Brain microvascular endothelial cell (primary cell): ENCODE results near the gene SCLT1.
A peak's percentile ranks its signal among the peaks of the same experiment; 100 is the strongest.

Experiments used
- DNase-seq: peaks from one replicate; pipeline ENCODE4 v3.0.0-alpha.2; 2020
- H3K27ac ChIP-seq: fragments of 250-450 bp; sonication (Bioruptor Pico); 2 replicates; pipeline ENCODE4 v1.5.1; 2020; ENCODE audit warnings: mild to moderate bottlenecking, moderate library complexity
- H3K27me3 ChIP-seq: fragments of 250-450 bp; sonication (Bioruptor Pico); replicated peaks from 2 replicates; pipeline ENCODE4 v1.5.1; 2020; ENCODE audit warnings: mild to moderate bottlenecking
- H3K36me3 ChIP-seq: fragments of 250-450 bp; sonication (Bioruptor Pico); replicated peaks from 2 replicates; pipeline ENCODE4 v1.5.1; 2020; ENCODE audit warnings: mild to moderate bottlenecking
- H3K4me3 ChIP-seq: 2 replicates; pipeline ENCODE4 v1.5.1; 2011; ENCODE audit warnings: low read depth, mild to moderate bottlenecking, control low read depth, low read length, moderate library complexity
- in situ Hi-C: cut with HindIII; loops from 2 replicates; pipeline ENCODE4 v1.10.0; 2017; ENCODE audit warnings: low sequenced_read_pairs, low pct_ligation_motif_present
- TF ChIP-seq, protein P1 (sequence below): IDR thresholded peaks from 2 replicates; pipeline ENCODE4 v1.5.1; 2011; ENCODE audit warnings: low read depth, mild to moderate bottlenecking, moderate library complexity, low read length, control low read depth, inconsistent platforms; ENCODE audit errors: missing control alignments

The SCLT1 gene

DNA sequence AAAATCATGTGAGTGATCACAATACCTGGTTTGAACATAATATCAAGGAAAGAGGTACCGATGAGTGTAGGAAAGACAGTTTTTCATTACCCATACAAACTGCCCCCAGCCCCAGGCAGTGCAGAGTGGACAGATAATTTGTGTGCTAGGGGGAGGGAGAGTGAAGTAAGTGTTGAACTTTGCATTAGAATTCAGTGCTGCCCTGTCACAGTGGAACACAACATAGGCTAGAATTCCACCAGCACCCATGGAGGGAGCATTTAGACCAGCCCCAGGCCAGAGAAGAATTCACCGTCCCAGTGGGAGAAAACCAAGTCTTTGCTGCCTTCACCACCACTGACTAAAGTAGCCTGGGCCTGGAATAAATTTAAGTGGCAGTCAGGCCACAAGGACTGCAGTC is 107.3 kb downstream of the SCLT1 start:
- Histone ChIP-seq H3K4me3 (no peak overlapping the region), H3K27me3 (no peaks in the 10 kb centered on the region), H3K36me3 (no peaks in the 10 kb centered on the region), H3K27ac (no peak overlapping the region)
- in situ Hi-C loops: no loop called here
- TF ChIP-seq, protein P1, sequence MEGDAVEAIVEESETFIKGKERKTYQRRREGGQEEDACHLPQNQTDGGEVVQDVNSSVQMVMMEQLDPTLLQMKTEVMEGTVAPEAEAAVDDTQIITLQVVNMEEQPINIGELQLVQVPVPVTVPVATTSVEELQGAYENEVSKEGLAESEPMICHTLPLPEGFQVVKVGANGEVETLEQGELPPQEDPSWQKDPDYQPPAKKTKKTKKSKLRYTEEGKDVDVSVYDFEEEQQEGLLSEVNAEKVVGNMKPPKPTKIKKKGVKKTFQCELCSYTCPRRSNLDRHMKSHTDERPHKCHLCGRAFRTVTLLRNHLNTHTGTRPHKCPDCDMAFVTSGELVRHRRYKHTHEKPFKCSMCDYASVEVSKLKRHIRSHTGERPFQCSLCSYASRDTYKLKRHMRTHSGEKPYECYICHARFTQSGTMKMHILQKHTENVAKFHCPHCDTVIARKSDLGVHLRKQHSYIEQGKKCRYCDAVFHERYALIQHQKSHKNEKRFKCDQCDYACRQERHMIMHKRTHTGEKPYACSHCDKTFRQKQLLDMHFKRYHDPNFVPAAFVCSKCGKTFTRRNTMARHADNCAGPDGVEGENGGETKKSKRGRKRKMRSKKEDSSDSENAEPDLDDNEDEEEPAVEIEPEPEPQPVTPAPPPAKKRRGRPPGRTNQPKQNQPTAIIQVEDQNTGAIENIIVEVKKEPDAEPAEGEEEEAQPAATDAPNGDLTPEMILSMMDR: no peak
- DNase-seq: no peak

- in situ Hi-C loops: no loop called here
- no peaks in the 10 kb centered on the region for H3K36me3 ChIP-seq
- DNase-seq: no peak
Observed at GRCh38 chr4:128983771-128984485, 109.4 kb downstream of the SCLT1 start.

DNA sequence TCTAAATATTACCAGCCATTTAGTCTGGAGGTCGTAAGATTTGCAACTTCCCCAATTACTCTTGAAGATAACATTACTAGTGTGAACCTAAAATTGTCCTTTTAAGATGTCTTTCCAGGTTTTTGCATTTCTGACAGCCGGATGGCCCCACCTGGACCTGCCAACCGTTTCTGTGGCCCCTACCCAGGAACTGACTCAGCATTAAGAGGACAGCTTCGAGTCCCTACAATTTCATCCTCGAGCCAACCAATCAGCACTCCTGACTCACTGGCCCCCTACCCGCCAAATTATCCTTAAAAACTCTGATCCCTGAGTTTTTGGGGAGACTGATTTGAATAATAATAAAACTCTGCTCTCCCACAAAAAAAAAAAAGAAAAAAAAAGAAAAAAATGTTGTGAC is 112.0 kb downstream of the SCLT1 start:
- Histone ChIP-seq H3K27ac (no peak overlapping the region), H3K27me3 (no peaks in the 10 kb centered on the region), H3K36me3 (no peaks in the 10 kb centered on the region), H3K4me3 (no peak overlapping the region)
- no peak for DNase-seq
- in situ Hi-C loops: no loop called here
- TF ChIP-seq, protein P1: no peak

More at GRCh38 chr4:128983771-128984485, 109.4 kb downstream of the SCLT1 start:
- H3K27ac ChIP-seq: no peak overlapping the region
- H3K27me3 ChIP-seq: no peaks in the 10 kb centered on the region
- TF ChIP-seq, protein P1: no peak
- no peak overlapping the region for H3K4me3 ChIP-seq

- Histone ChIP-seq H3K27me3 (no peaks in the 10 kb centered on the region), H3K36me3 (no peaks in the 10 kb centered on the region), H3K4me3 (no peak overlapping the region), H3K27ac (no peak overlapping the region)
- in situ Hi-C loops: no loop called here
- TF ChIP-seq, protein P1: no peak
- no peak for DNase-seq
Observed at GRCh38 chr4:128980816-128981326, 112.5 kb downstream of the SCLT1 start.

DNA sequence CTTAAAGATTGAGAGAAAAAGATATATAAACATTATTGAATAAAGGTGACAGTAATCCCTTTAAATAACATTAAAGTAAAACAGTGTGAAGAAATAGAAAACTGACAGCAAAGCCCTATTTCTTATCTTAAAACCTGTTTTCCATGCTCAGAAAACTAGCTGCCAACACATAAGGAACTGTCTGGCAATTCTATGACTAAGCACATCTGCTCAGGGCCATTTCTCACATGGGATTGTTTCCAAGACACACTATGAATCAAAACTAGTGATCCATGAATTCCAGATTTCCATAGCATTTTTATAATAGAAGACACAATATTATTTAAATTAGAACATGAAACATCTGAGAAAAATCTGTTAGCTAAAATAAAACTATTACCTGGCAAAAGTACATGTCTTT is 113.4 kb downstream of the SCLT1 start:
- TF ChIP-seq, protein P1: no peak
- Histone ChIP-seq H3K27ac (peak overlapping the region; percentile 39), H3K4me3 (no peak overlapping the region), H3K36me3 (no peaks in the 10 kb centered on the region), H3K27me3 (no peaks in the 10 kb centered on the region)
- peak; percentile 82 for DNase-seq
- in situ Hi-C loops: no loop called here
